Raji (cell line): ENCODE measurements around the gene PLCB4.

Experiments
- POLR2A ChIP-seq: IDR thresholded peaks from 2 replicates; pipeline ENCODE4 v1.6.1; 2011; ENCODE audit warnings: low read depth, low read length, control low read depth; ENCODE audit not compliant: insufficient read depth

The PLCB4 gene

GRCh38 chr20:9110916-9111432 lies 42.1 kb downstream of the PLCB4 start:
- TF ChIP-seq POLR2A, result no peak

- TF ChIP-seq POLR2A, result no peak
These were observed 43.9 kb downstream of the PLCB4 start for GRCh38 chr20:9112541-9113515.

- no peak for TF ChIP-seq POLR2A
These were observed 45.8 kb downstream of the PLCB4 start for GRCh38 chr20:9114709-9115108.

GRCh38 chr20:9117548-9117947 lies 48.7 kb downstream of the PLCB4 start:
- TF ChIP-seq POLR2A, result no peak

- no peak for TF ChIP-seq POLR2A
These were observed 50.9 kb downstream of the PLCB4 start for GRCh38 chr20:9119776-9120175.

GRCh38 chr20:9121211-9121610 lies 52.3 kb downstream of the PLCB4 start:
- no peak for TF ChIP-seq POLR2A

GRCh38 chr20:9122571-9122970 lies 53.7 kb downstream of the PLCB4 start:
- TF ChIP-seq POLR2A, result no peak

GRCh38 chr20:9126527-9126926 lies 57.6 kb downstream of the PLCB4 start:
- TF ChIP-seq POLR2A, result no peak

GRCh38 chr20:9128568-9128967 lies 59.7 kb downstream of the PLCB4 start:
- no peak for TF ChIP-seq POLR2A

- TF ChIP-seq POLR2A, result no peak
These were observed 60.9 kb downstream of the PLCB4 start for GRCh38 chr20:9129756-9130155.

- no peak for TF ChIP-seq POLR2A
These were observed 61.6 kb downstream of the PLCB4 start for GRCh38 chr20:9130521-9130920.

GRCh38 chr20:9131841-9132240 lies 63.0 kb downstream of the PLCB4 start:
- no peak for TF ChIP-seq POLR2A

- no peak for TF ChIP-seq POLR2A
These were observed 65.5 kb downstream of the PLCB4 start for GRCh38 chr20:9134346-9134745.

- TF ChIP-seq POLR2A, result no peak
These were observed 67.2 kb downstream of the PLCB4 start for GRCh38 chr20:9136114-9136513.

GRCh38 chr20:9137001-9137400 lies 68.1 kb downstream of the PLCB4 start:
- TF ChIP-seq POLR2A, result no peak

- TF ChIP-seq POLR2A, result no peak
These were observed 70.4 kb downstream of the PLCB4 start for GRCh38 chr20:9139106-9139833.
